NT2/D1 (cell line): ENCODE results near the gene AKNAD1.

Experiments
- SUZ12 ChIP-seq: IDR thresholded peaks from 2 replicates; pipeline ENCODE4 v1.6.1; 2011; ENCODE audit not compliant: insufficient read length, insufficient read depth; ENCODE audit errors: extremely low read depth
- YY1 ChIP-seq: IDR thresholded peaks from 2 replicates; pipeline ENCODE4 v1.6.1; 2011; ENCODE audit not compliant: insufficient read length, insufficient read depth

GRCh38 chr1:108817811-108818210, 39.1 kb downstream of the AKNAD1 start:
- no peak for TF ChIP-seq YY1
- TF ChIP-seq SUZ12: no peak
